Smooth muscle cell (in vitro differentiated cells): ENCODE measurements around the gene DENND1A. TPM values are rescaled to one million over a fixed set of nuclear protein-coding genes. Genes with fewer than 3 reads are reported as not detected.

ENCODE experiments used
- DNase-seq: peaks from one replicate; lab custom pipeline; 2025; ENCODE audit not compliant: unreplicated experiment; lab: John Stamatoyannopoulos, UW
- H2AFZ ChIP-seq: fragments of 200-600 bp; sonication (generic); 2 replicates; pipeline ENCODE4 v1.6.0; 2016; ENCODE audit warnings: antibody characterized with exemption, low read depth, mild to moderate bottlenecking
- H3F3A ChIP-seq: fragments of 200-600 bp; sonication (generic); 2 replicates; pipeline ENCODE4 v1.6.0; 2017; ENCODE audit warnings: antibody characterized with exemption, low read depth
- H3K27ac ChIP-seq: fragments of 200-600 bp; sonication (generic); 2 replicates; pipeline ENCODE4 v1.5.1; 2016; ENCODE audit warnings: low read depth, mild to moderate bottlenecking
- H3K27me3 ChIP-seq: fragments of 200-600 bp; sonication (generic); 2 replicates; pipeline ENCODE4 v1.6.1; 2016; ENCODE audit warnings: low read depth, mild to moderate bottlenecking
- H3K36me3 ChIP-seq: fragments of 200-600 bp; sonication (generic); 2 replicates; pipeline ENCODE4 v1.5.1; 2016; ENCODE audit warnings: low read depth
- H3K4me1 ChIP-seq: fragments of 200-600 bp; sonication (generic); 2 replicates; pipeline ENCODE4 v1.5.1; 2016; ENCODE audit warnings: low read depth
- H3K4me2 ChIP-seq: fragments of 200-600 bp; sonication (generic); 2 replicates; pipeline ENCODE4 v1.6.0; 2016; ENCODE audit warnings: mild to moderate bottlenecking
- H3K4me3 ChIP-seq: fragments of 200-600 bp; sonication (generic); 2 replicates; pipeline ENCODE4 v1.5.1; 2016; ENCODE audit warnings: mild to moderate bottlenecking
- H3K79me2 ChIP-seq: fragments of 200-600 bp; sonication (generic); 2 replicates; pipeline ENCODE4 v1.6.0; 2016; ENCODE audit warnings: low read depth, mild to moderate bottlenecking
- H3K9ac ChIP-seq: fragments of 200-600 bp; sonication (generic); 2 replicates; pipeline ENCODE4 v1.6.0; 2016; ENCODE audit warnings: low read depth
- H3K9me3 ChIP-seq: fragments of 200-600 bp; sonication (generic); replicated peaks from 2 replicates; pipeline ENCODE4 v1.5.1; 2016; ENCODE audit warnings: low read depth
- H4K20me1 ChIP-seq: fragments of 200-600 bp; sonication (generic); 2 replicates; pipeline ENCODE4 v1.6.0; 2016; ENCODE audit warnings: low read depth
- WGBS: methylation state at CpG from one replicate; pipeline ENCODE4 v1.1.7; 2016; ENCODE audit warnings: low lambda C conversion rate; 5-methylcytosine and 5-hydroxymethylcytosine counted together
- polyA plus RNA-seq: library from polyadenylated mRNA; unstranded; fragments of >200 nt; fragmentation: Nextera tagmentation; extraction: Ambion mirVana; gene quantifications from 2 replicates; pipeline ENCODE4 v1.2.1, GENCODE V29; 2016
- total RNA-seq: library from RNA; depleted of rRNA; stranded (reverse); fragments of >200 nt; gene quantifications from 2 replicates; pipeline ENCODE4 v1.2.3, GENCODE V29; 2014
- TF ChIP-seq, protein P1 (sequence below): fragments of 200-600 bp; sonication (generic); IDR thresholded peaks from 2 replicates; pipeline ENCODE4 v1.5.1; 2017; ENCODE audit warnings: borderline replicate concordance, mild to moderate bottlenecking, antibody characterized with exemption; ENCODE audit not compliant: insufficient read depth, poor library complexity, severe bottlenecking

Gene DENND1A
- total and polyA plus RNA-seq, 2 experiments from 2014 or later: 8.1 to 20.2 TPM

DNA sequence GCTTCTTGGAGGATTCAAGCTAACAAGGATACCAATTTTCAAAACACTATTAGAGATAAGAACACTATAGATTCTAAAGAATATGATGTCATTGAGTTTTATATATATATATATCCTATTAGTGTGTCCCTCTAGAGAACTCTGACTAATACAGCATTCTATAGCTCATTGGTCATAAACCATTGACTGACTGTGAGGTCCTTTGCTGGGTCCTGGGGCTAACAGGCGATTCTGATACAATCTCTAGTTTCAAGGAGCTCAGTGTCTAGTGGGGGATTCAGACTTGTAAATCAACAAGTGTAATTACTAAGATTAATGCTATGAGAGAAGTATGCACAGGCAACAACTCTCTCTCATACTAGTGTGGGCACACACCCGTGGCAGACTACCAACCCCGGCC, 234.5 kb downstream of the DENND1A start:
- Histone ChIP-seq H3K9me3 (no peaks in the 10 kb centered on the region), H3K79me2 (no peaks in the 10 kb centered on the region), H3K36me3 (no peaks in the 10 kb centered on the region), H3K4me3 (no peak overlapping the region), H3K4me2 (no peak overlapping the region), H4K20me1 (peaks cover 8% of the 10 kb centered on the region), H3K27me3 (peaks cover 17% of the 10 kb centered on the region), H2AFZ (no peak overlapping the region), H3K27ac (no peak overlapping the region), H3F3A (no peaks in the 10 kb centered on the region), H3K4me1 (no peaks in the 10 kb centered on the region), H3K9ac (no peak overlapping the region)
- no peak for DNase-seq
- TF ChIP-seq, protein P1, sequence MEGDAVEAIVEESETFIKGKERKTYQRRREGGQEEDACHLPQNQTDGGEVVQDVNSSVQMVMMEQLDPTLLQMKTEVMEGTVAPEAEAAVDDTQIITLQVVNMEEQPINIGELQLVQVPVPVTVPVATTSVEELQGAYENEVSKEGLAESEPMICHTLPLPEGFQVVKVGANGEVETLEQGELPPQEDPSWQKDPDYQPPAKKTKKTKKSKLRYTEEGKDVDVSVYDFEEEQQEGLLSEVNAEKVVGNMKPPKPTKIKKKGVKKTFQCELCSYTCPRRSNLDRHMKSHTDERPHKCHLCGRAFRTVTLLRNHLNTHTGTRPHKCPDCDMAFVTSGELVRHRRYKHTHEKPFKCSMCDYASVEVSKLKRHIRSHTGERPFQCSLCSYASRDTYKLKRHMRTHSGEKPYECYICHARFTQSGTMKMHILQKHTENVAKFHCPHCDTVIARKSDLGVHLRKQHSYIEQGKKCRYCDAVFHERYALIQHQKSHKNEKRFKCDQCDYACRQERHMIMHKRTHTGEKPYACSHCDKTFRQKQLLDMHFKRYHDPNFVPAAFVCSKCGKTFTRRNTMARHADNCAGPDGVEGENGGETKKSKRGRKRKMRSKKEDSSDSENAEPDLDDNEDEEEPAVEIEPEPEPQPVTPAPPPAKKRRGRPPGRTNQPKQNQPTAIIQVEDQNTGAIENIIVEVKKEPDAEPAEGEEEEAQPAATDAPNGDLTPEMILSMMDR: no peak
- WGBS: 86% methylated on average over 3 of the region's 3 CpGs

DNA sequence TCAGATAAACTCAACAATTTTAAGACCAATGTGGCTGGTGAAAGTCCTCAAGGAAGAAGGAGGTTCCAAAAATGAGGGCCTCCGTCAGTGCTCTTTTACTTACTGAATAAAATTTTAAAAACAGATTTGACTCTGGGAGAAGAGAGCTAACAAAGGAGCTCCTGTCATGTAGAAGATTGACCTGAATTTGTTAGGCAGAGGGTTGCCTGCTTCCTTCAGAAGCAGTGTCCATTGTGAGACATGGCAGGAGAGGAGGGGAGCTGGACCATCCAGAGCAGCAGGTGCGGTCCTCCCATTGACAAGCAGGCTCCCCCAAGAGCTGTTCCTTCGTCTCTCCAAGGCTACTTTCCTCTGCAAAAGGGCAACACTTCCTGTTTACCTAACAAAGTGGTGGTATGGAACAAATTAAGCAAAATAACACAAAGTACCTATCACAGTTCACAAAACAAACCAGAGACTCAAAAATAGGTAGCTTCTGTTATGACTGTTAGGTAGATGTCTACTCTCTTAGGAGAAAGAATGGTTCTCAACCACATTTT, 238.1 kb downstream of the DENND1A start:
- Histone ChIP-seq H4K20me1 (peaks cover 5% of the 10 kb centered on the region), H3K9me3 (no peaks in the 10 kb centered on the region), H3K79me2 (no peaks in the 10 kb centered on the region), H3K27ac (no peak overlapping the region), H3K4me1 (no peaks in the 10 kb centered on the region), H3F3A (no peaks in the 10 kb centered on the region), H3K4me3 (no peak overlapping the region), H2AFZ (no peak overlapping the region), H3K36me3 (no peaks in the 10 kb centered on the region), H3K9ac (no peak overlapping the region), H3K27me3 (peaks cover 17% of the 10 kb centered on the region), H3K4me2 (no peak overlapping the region)
- TF ChIP-seq, protein P1: no peak
- 94% methylated on average over 3 of the region's 3 CpGs for WGBS
- DNase-seq: no peak

DNA sequence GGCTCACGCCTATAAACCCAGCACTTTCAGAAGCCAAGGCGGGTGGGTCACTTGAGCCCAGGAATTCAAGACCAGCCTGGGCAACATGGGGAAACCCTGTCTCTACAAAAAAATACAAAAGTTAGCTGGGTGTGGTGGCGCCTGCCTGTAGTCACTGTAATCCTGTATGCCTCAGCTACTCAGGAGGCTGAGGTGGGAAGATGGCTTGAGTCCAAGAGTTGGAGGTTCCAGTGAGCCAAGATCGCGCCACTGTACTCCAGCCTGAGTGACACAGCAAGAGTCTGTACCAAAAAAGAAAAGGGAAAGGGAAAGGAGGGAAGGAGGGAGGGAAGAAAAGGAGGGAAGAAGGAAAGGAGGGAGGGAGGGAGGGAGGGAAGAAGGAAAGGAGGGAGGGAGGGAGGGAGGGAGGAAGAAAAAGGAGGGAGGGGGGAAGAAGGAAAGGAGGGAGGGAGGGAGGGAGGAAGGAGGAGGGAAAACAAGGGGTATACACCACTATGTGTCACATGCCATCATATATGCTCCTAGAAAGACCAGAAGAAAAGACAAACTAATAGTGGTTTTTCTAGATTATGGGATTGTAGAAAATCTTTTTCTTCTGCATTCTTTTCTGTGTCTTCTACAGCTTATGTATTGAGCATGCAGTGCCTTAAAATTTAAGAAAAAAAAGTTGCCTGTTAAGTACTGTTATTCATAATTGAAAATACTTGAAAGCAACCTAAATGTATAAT, 240.1 kb downstream of the DENND1A start:
- Histone ChIP-seq H3K27me3 (peaks cover 25% of the 10 kb centered on the region), H2AFZ (no peak overlapping the region), H3K36me3 (no peaks in the 10 kb centered on the region), H3K79me2 (no peaks in the 10 kb centered on the region), H3K27ac (no peak overlapping the region), H3K4me2 (no peak overlapping the region), H4K20me1 (peaks cover 14% of the 10 kb centered on the region), H3K9me3 (no peaks in the 10 kb centered on the region), H3K4me1 (no peaks in the 10 kb centered on the region), H3K4me3 (no peak overlapping the region), H3K9ac (no peak overlapping the region), H3F3A (no peaks in the 10 kb centered on the region)
- TF ChIP-seq, protein P1: no peak
- WGBS: 95% methylated on average over 5 of the region's 5 CpGs
- no peak for DNase-seq

DNA sequence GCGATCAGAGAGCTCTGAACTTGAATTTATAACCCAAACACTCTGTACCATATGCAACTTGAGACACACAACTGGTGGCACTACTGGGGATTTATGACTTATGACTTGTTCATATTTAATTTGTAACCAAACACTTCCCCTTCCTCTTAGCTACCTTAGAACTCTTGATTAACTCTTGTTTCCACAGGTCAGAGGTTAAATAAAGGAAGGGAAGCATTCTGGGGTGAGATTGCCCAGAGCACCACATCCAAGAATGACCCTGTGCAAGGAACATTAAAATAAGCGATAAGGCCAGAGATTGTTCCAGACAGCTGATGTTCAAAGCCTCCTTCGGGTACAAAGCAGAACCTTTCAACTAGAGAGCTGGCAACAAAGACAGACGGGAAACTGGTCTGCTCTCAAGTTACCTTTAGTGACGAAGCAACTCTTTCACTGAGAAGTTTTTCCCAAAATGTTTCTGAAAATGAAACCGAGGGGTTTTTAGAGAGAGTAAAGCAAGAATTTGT, 242.6 kb downstream of the DENND1A start:
- Histone ChIP-seq H3K27me3 (peaks cover 50% of the 10 kb centered on the region), H3K4me2 (no peak overlapping the region)
- WGBS: 79% methylated on average over 6 of the region's 6 CpGs

More for the DNA sequence above, 242.6 kb downstream of the DENND1A start:
- TF ChIP-seq, protein P1: no peak
- H3K9me3 ChIP-seq: no peaks in the 10 kb centered on the region
- H3K36me3 ChIP-seq: no peaks in the 10 kb centered on the region
- no peaks in the 10 kb centered on the region for H3K79me2 ChIP-seq
- peaks cover 26% of the 10 kb centered on the region for H4K20me1 ChIP-seq
- no peak overlapping the region for H3K27ac ChIP-seq
- no peak overlapping the region for H2AFZ ChIP-seq
- H3K4me1 ChIP-seq: no peaks in the 10 kb centered on the region
- no peak overlapping the region for H3K4me3 ChIP-seq
- no peak overlapping the region for H3K9ac ChIP-seq
- no peak for DNase-seq
- H3F3A ChIP-seq: no peaks in the 10 kb centered on the region
